Renal cortex interstitium (tissue), 11 donors: ENCODE results near the gene PDLIM5. TPM values are rescaled to one million over a fixed set of nuclear protein-coding genes. Genes with fewer than 3 reads are reported as not detected.
"Not testable (repeated sequence)": the region's sequence is repeated elsewhere in the genome, so short reads cannot be mapped to it uniquely, and the experiment has no call there.

Source experiments
- DNase-seq, 11 donors: peaks; one replicate each; pipeline ENCODE4 v3.0.0-alpha.2; 2013; ENCODE audit warnings: low read depth in 9 of 11, low spot score in 4 of 11; ENCODE audit errors: extremely low read depth in 1 of 11
- polyA plus RNA-seq, 3 donors: library from polyadenylated mRNA; unstranded; fragments of 120-200 nt; gene quantifications; one replicate each; pipeline ENCODE4 v1.2.1, GENCODE V29; 2013; ENCODE audit not compliant: insufficient read length in 3 of 3

Gene PDLIM5
- polyA plus RNA-seq, 3 donors = 43.1 to 55.7 (median 48.9) TPM

- peak in 6 of 11 donors; percentile 14 to 34 (median 28) for DNase-seq
Measured at GRCh38 chr4:94452476-94453371, 982 bp downstream of the PDLIM5 start.

GRCh38 chr4:94453391-94453963, 1.7 kb downstream of the PDLIM5 start:
- no peak for DNase-seq

DNA sequence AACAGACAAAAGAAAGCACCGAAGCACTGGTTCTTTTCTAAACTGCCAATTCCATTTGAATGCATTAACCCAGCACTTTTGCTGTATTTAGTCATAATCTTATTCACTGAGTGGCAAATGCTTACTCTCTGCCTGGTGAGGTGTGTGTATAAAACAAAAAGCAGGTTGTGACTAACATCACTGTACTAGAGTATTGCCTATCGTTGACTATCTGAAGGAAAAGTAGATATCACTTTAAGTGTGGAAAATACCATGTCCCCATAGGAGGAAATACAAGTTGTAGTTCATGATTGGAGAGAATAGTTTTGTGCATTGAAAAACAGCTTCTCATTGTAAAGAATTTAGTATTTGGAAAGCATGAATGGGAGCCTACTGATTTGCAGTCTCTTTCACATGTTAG, 2.7 kb downstream of the PDLIM5 start:
- no peak for DNase-seq

DNA sequence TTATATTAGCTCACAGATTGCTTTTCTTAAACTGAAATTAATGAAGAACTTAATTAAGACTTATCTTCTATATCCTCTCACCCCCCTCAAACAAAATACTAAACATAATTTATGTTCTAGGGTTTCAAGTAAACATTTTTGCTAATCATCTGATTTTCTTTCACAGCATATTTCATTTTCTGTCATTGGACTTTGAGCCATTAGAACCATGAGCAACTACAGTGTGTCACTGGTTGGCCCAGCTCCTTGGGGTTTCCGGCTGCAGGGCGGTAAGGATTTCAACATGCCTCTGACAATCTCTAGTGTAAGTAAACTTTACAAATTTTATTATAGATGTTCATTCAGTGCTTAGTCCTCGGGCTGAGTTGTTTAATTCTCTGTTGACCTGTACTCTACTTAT, 3.3 kb downstream of the PDLIM5 start:
- DNase-seq = no peak

- DNase-seq = peak in 7 of 11 donors; percentile 26 to 54 (median 42)
Measured at GRCh38 chr4:94457692-94458106, 6.0 kb downstream of the PDLIM5 start.

DNA sequence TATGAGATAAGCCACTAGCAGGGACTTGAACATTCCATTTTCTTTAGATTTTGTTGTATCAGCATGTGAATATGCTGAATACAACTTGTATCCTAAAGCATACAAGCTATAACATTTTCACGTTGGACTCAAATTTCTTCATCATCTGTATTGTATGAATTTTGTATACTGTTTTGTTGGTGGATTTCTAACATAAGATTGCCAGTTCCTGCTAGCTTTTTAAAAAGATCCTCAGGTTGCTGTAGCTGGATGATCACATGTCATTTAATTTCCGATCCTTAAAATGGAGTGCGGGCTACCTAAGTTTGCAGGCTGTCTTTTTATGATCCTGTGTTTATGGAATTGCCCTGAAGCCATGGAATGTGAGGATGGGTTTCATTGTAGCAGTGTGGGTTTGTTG, 6.9 kb downstream of the PDLIM5 start:
- no peak for DNase-seq

GRCh38 chr4:94459462-94460161, 7.9 kb downstream of the PDLIM5 start:
- no peak for DNase-seq

DNA sequence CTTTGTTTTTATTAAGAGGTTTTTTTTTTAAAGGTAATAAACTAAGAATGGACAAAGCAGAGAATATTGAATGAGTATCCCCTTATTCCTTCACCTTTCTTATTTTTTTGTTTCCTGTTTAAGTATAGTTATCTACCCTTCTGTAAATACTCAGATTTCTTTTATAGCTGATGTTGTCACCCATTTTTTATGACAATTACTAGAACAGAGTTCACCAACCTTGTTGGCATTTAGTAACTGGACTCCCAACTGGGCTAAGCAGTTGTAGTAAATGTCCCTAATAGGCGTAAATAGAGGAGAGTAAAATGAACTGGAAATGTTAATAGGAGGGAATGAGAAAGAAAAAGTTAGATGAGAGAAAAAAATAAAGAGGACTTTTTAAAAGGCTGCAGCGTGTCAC, 9.8 kb downstream of the PDLIM5 start:
- no peak for DNase-seq

GRCh38 chr4:94462572-94462971, 10.8 kb downstream of the PDLIM5 start:
- DNase-seq = no peak

DNA sequence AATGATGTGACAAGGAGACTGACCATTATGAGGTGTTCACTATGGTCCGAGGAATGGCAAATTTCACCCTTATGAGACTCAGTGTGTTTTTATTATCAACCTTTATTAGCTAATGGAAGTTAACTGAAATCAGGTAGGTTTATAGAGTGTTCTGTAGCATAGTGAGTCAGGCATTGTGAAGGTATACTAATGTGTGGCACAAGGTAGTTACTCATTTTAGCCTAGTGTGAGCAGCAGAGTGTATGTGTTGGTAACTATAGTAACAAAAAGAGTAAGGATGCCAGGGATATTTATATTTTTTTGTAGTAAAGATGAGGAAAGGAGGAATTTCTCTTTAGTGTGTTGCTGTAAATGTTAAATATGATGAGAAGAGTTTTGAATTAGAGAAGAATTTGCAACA, 12.0 kb downstream of the PDLIM5 start:
- no peak for DNase-seq

- no peak for DNase-seq
Measured at GRCh38 chr4:94466371-94466770, 14.6 kb downstream of the PDLIM5 start.

DNA sequence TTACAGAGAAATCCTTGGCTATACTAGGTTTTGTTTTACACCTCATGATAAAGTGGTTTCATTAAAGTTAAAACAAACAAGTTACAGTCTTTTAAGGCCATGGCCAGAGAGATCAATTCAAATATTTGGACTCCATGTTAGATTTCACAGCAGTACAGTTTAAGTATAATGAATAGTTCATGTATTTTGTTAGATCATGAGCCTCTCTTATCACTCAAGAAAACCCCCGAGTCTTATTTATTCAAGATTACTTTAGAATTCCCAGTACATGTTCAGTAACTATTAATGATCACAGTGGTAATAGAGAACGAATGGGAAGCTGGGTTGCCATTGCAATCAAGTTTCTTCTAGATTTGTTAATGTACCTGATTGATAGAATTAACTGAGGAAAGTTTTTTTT, 15.2 kb downstream of the PDLIM5 start:
- no peak for DNase-seq

DNA sequence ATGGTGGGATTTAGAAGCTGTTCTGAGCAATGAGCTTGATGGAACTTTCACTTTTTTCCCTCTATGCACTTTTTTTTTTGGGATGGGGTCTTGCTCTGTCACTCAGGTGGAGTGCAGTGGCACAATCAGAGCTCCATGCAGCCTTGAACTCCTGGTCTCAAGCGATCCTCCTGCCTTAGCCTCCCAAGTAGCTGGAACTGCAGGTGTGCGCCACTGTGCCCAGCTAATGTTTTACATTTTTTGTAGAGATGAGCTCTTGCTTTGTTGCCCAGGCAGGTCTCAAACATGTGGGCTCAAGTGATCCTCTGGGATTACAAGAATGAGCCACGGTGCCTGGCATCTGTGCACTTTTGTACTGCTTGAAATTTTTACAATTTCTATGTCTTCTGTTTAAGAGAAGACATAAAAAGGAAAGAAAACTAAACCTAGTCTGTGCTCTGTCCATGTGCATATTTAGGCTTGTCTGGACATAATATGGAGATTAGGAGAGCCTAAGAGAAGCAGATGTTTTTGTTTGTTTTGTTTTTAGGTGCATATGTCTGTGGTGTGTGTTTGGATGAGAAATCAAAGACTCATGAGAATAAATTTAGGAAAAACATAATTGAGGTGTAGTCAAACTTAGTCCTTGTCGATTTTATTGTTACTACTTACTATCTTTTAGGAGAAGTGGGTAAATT, 16.5 kb downstream of the PDLIM5 start:
- no peak for DNase-seq

GRCh38 chr4:94469221-94469784, 17.6 kb downstream of the PDLIM5 start:
- DNase-seq = no peak

GRCh38 chr4:94470132-94470531, 18.4 kb downstream of the PDLIM5 start:
- no peak for DNase-seq

DNA sequence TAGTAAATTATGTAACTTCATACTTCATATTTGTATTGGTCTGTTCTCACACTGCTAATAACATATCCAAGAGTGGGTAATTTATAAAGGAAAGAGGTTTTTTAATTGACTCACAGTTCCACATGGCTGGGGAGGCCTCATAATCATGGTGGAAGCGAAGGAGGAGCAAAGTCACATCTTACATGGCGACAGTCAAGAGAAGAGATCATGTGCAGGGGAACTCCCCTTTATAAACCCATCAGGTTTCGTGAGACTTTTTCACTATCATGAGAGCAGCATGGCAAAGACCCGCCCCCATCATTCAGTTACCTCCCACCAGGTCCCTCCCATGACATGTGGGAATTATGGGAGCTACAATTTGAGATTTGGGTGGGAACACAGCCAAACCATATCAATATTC, 19.0 kb downstream of the PDLIM5 start:
- DNase-seq = not testable (repeated sequence)

DNA sequence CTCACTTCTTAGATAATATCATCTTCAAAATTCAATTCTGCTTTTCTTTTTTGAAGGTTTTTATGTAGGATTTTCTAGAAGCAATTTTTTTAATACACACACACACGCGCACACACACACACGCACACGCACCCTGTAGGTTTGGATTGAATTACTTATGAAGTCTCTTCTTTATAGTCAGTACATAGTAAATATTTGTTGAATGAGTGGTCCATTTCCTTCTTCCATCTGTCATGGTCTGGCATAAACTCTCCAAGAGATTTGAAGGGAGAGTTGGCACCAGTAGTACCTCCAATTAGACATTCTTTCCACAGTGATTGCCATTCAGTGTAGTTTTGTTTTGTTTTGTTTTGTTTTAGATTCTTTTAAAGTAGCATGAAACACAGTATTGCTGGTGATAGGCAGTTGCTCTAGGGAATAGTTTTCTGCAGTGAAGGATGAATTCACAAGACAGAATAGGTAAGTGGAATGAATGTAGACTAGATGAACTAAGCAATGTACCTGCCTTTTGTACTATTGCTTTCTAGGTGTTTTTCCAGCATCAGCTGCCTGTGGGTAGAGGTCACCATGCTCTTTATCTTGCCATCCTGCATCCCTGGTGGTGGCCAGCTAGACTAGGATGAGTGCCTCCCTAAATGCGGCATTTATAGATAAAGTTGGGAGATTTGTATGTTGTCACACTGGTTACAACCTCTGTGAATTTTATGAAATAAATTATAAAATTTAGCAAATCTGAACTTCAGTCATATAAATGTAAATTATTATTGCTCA, 20.5 kb downstream of the PDLIM5 start:
- DNase-seq = no peak

GRCh38 chr4:94475050-94475449, 23.3 kb downstream of the PDLIM5 start:
- DNase-seq = no peak
